ENCODE data around the gene AGO3. TPM values are rescaled to one million over a fixed set of nuclear protein-coding genes. Genes with fewer than 3 reads are reported as not detected.

The AGO3 gene
- total and polyA plus RNA-seq, 2 donors (not counting 3 experiments of a cell fraction or from before 2014, with no cell fraction given) = 10.4 to 21.1 TPM

DNA sequence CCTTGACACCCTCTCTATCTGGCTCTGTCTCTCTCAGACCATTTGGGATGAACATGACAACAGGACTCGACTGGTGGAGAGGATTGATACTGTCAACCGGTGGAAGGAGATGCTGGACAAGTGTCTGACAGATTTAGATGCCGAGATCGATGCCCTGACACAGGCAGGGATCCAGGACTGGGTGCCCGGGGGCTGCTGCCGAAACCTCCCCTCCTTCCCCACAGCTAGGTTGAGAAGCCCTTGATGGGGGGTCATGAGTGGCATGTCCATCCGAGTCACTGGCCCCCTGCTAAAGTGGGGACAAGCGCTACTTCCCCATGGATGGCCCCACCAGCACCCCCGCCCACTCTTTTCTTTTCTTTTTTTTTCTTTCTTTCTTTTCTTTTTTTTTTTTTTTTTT lies 154.2 kb downstream of the AGO3 start:
- ChIA-PET CTCF (interaction anchor here (1.8 kb wide), 1 partner anchor 202 kb away, joined by 4 read pairs; the partner anchor contains the start of gene AGO1), POLR2A (no interaction called here)
- H3K27me3 ChIP-seq (ENCODE audit: control insufficient read depth in 2 of 2, insufficient read depth in 2 of 2, low read length in 2 of 2) = no peaks in the 10 kb centered on the region
- H3K9me1 ChIP-seq (replicated peaks; ENCODE audit: control insufficient read depth, extremely low read depth, insufficient read depth, low read length) = no peaks in the 10 kb centered on the region
- no peak overlapping the region for H2AFZ ChIP-seq (ENCODE audit: low read depth, low read length)
- H3K79me2 ChIP-seq (ENCODE audit: control insufficient read depth, insufficient read depth, low read length) = peaks cover 12% of the 10 kb centered on the region
- no TSS peak for BruUV-seq (replicated peaks)
- no peak overlapping the region for H3K27ac ChIP-seq (ENCODE audit: insufficient read depth, low read depth, low read length)
- H4K20me1 ChIP-seq (replicated peaks; ENCODE audit: control insufficient read depth, extremely low read depth, insufficient read depth, low read length) = no peaks in the 10 kb centered on the region
- no peak for TF ChIP-seq POLR2A (IDR thresholded peaks at IDR 0.05; ENCODE audit: low read depth, low read length)
- TF ChIP-seq, protein P1, sequence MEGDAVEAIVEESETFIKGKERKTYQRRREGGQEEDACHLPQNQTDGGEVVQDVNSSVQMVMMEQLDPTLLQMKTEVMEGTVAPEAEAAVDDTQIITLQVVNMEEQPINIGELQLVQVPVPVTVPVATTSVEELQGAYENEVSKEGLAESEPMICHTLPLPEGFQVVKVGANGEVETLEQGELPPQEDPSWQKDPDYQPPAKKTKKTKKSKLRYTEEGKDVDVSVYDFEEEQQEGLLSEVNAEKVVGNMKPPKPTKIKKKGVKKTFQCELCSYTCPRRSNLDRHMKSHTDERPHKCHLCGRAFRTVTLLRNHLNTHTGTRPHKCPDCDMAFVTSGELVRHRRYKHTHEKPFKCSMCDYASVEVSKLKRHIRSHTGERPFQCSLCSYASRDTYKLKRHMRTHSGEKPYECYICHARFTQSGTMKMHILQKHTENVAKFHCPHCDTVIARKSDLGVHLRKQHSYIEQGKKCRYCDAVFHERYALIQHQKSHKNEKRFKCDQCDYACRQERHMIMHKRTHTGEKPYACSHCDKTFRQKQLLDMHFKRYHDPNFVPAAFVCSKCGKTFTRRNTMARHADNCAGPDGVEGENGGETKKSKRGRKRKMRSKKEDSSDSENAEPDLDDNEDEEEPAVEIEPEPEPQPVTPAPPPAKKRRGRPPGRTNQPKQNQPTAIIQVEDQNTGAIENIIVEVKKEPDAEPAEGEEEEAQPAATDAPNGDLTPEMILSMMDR (IDR thresholded peaks at IDR 0.05; ENCODE audit: extremely low read depth in 1 of 2, insufficient read depth in 1 of 2, low read depth in 1 of 2, low read length in 2 of 2) = no peak
- no peak for TF ChIP-seq POLR2AphosphoS5 (IDR thresholded peaks at IDR 0.05; ENCODE audit: insufficient read depth, low read depth, low read length)
- no peak for TF ChIP-seq MYC (IDR thresholded peaks at IDR 0.05; ENCODE audit: low read depth, low read length)
- TF ChIP-seq GATA2 (IDR thresholded peaks at IDR 0.05; ENCODE audit: insufficient read depth, insufficient read length, low read depth, low read length) = no peak
- no peak for TF ChIP-seq FOS (IDR thresholded peaks at IDR 0.05; ENCODE audit: borderline replicate concordance, insufficient read depth, low read length)
- TF ChIP-seq JUN (IDR thresholded peaks at IDR 0.05; ENCODE audit: borderline replicate concordance, insufficient read depth, insufficient read length, low read depth) = no peak
- TF ChIP-seq EZH2 (IDR thresholded peaks at IDR 0.05; ENCODE audit: borderline replicate concordance, low read depth, low read length, severe bottlenecking) = no peak
- TF ChIP-seq, protein P2, sequence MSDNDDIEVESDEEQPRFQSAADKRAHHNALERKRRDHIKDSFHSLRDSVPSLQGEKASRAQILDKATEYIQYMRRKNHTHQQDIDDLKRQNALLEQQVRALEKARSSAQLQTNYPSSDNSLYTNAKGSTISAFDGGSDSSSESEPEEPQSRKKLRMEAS (IDR thresholded peaks at IDR 0.05; ENCODE audit: insufficient read depth, insufficient read length) = no peak
- H3K4me3 ChIP-seq (replicated peaks in 1 of 3; ENCODE audit: insufficient read depth in 1 of 3, low read depth in 1 of 3, low read length in 3 of 3) = no peak overlapping the region
- DNase-seq (ENCODE audit: low read depth, low spot score) = no peak
- no peak overlapping the region for H3K9ac ChIP-seq (replicated peaks; ENCODE audit: extremely low read depth, insufficient read depth, low read length)
- dilution Hi-C loops (cut with MboI; ENCODE audit: extremely low pct_ligation_motif_present, low sequenced_read_pairs) (no loop called here), intact Hi-C loops (cut with micrococcal nuclease) (no loop called here)
- no peak overlapping the region for H3K4me2 ChIP-seq (ENCODE audit: insufficient read depth, low read length)
- peaks cover 8% of the 10 kb centered on the region for H3K4me1 ChIP-seq (ENCODE audit: control insufficient read depth, extremely low read depth, insufficient read depth, low read length)
- no peaks in the 10 kb centered on the region for H3K36me3 ChIP-seq (ENCODE audit: control insufficient read depth in 2 of 2, extremely low read depth in 1 of 2, insufficient read depth in 2 of 2, low read length in 2 of 2)
- no peak for FAIRE-seq
- H3K9me3 ChIP-seq (replicated peaks; ENCODE audit: control insufficient read depth, insufficient read depth, low read length) = no peaks in the 10 kb centered on the region

Measured in endothelial cell of umbilical vein (primary cell).